Heart left ventricle (tissue), 16 donors: Measurements from ENCODE around the gene NPRL2. TPM values are rescaled to one million over a fixed set of nuclear protein-coding genes. Genes with fewer than 3 reads are reported as not detected.

Experiments used
- ATAC-seq, 4 donors: fragments of 200-7000 bp; cut with Tn5 transposase; one replicate each; pipeline ENCODE4 v1.9.1; 2020 to 2022; ENCODE audit warnings: moderate library complexity in 4 of 4, mild to moderate bottlenecking in 3 of 4, moderate number of reproducible peaks in 1 of 4
- DNase-seq, 5 donors: peaks; one replicate each; pipeline ENCODE4 v3.0.0-alpha.2; 2020
- H3K27ac ChIP-seq, 12 donors: fragments of 200-600 bp; sonication (generic) in 4 of 12; one replicate each; pipeline versions ENCODE4 v1.5.0 to v1.8.0; 2016 to 2022; ENCODE audit warnings: mild to moderate bottlenecking in 2 of 12
- H3K27me3 ChIP-seq, 9 donors: fragments of 200-600 bp; sonication (generic) in 2 of 9; one replicate each; pipeline versions ENCODE4 v1.5.1 to v1.8.0; 2016 to 2022; ENCODE audit warnings: mild to moderate bottlenecking in 3 of 9
- H3K36me3 ChIP-seq, 9 donors: fragments of 200-600 bp; sonication (generic) in 2 of 9; one replicate each; pipeline versions ENCODE4 v1.5.0 to v1.8.0; 2018 to 2022; ENCODE audit warnings: mild to moderate bottlenecking in 2 of 9
- H3K4me1 ChIP-seq, 12 donors: fragments of 200-600 bp; sonication (generic) in 4 of 12; one replicate each; pipeline versions ENCODE4 v1.5.0 to v1.8.0; 2016 to 2022; ENCODE audit warnings: mild to moderate bottlenecking in 3 of 12
- H3K4me3 ChIP-seq, 12 donors: fragments of 200-600 bp; sonication (generic) in 4 of 12; one replicate each; pipeline versions ENCODE4 v1.5.0 to v1.8.0; 2017 to 2022; ENCODE audit warnings: mild to moderate bottlenecking in 9 of 12, moderate library complexity in 4 of 12
- H3K9me3 ChIP-seq, 12 donors: fragments of 200-600 bp; sonication (generic) in 4 of 12; one replicate each; pipeline versions ENCODE4 v1.5.0 to v1.8.0; 2016 to 2022; ENCODE audit warnings: mild to moderate bottlenecking in 1 of 12
- POLR2A ChIP-seq, 2 donors: fragments of 450-650 bp; IDR thresholded peaks; one replicate each; pipeline ENCODE4 v1.6.1; 2017; ENCODE audit warnings: antibody characterized with exemption in 2 of 2, mild to moderate bottlenecking in 2 of 2, moderate library complexity in 2 of 2
- WGBS, 4 donors: extraction: QIAGEN DNeasy Blood & Tissue Kit in 2 of 4; methylation state at CpG; one replicate each; pipeline versions ENCODE4 v1.1.5 to v1.1.7; 2013 to 2018; 5-methylcytosine and 5-hydroxymethylcytosine counted together
- intact Hi-C, 10 donors: fragments of 100-400 bp; cut with DNase I; formaldehyde crosslinking; loops; one replicate each; pipeline versions ENCODE4 v1.11.1 to v1.14.2; 2022
- polyA plus RNA-seq, 2 donors: library from polyadenylated mRNA; stranded (reverse); fragments of 200-250 nt; gene quantifications; one replicate each; pipeline ENCODE4 v1.2.3, GENCODE V29; 2013
- total RNA-seq, 9 donors: library from RNA; depleted of rRNA in 2 of 9; stranded (reverse); fragments of >200 nt in 2 of 9; fragmentation: NEBNext Ultra II Directional in 3 of 9; extraction: Animal tissue kit (Norgen Biotek cat#: 25700) in 3 of 9; gene quantifications; one replicate each; pipeline versions ENCODE4 v1.1.0 to v1.2.4, GENCODE V29; 2016 to 2023
- TF ChIP-seq, protein P1 (sequence below), 12 donors: fragments of 200-600 bp; sonication (generic) in 4 of 12; IDR thresholded peaks; one replicate each; pipeline versions ENCODE4 v1.5.0 to v1.8.0; 2018 to 2022; ENCODE audit warnings: antibody characterized with exemption in 12 of 12, mild to moderate bottlenecking in 5 of 12
- donor health status: ischemic (EF 13 %, LVEDD 7.1; RV severe dilation, severe dysfunction).
- donor health status: healthy with polysubstance abuse.
- donor health status: DM: no; HTN: yes; CAD: no.
- donor health status: DM: no; HTN: no; CAD: no.
- donor health status: ischemic (EF 25% LVEDD 6.9; RV normal size, moderate dysfunction).
- donor health status: ischemic (EF 25% LVEDD 5.7; RV mildly dilated, moderate dysfunction).
- donor health status: healthy.
- donor health status: DM: yes; HTN: yes; CAD: no.
- donor health status: ischemic (EF 35%, LVEDD 5.7; RV mildly dilated, moderate dysfunction).
- donor health status: nonischemic (EF 11% LVEDD 7.7; RV severe dilation, severe dysfunction).
- donor health status: DM: yes; HTN: yes; CAD: no.
- donor health status: PGD.
- donor health status: ischemic (EF 29% LVEDD 5.4; RV normal size, mild dysfunction).
- donor health status: nonischemic (EF 23%, LVEDD 6.1; RV moderate dilation, normal function).

The NPRL2 gene
- total and polyA plus RNA-seq, 11 donors: 12.0 to 19.0 (median 15.3) TPM

- peaks cover 11 to 56% (median 42%) of the 10 kb centered on the region in 12 donors for H3K4me1 ChIP-seq
- no peak for TF ChIP-seq POLR2A (IDR thresholded peaks at IDR 0.05)
- TF ChIP-seq, protein P1, sequence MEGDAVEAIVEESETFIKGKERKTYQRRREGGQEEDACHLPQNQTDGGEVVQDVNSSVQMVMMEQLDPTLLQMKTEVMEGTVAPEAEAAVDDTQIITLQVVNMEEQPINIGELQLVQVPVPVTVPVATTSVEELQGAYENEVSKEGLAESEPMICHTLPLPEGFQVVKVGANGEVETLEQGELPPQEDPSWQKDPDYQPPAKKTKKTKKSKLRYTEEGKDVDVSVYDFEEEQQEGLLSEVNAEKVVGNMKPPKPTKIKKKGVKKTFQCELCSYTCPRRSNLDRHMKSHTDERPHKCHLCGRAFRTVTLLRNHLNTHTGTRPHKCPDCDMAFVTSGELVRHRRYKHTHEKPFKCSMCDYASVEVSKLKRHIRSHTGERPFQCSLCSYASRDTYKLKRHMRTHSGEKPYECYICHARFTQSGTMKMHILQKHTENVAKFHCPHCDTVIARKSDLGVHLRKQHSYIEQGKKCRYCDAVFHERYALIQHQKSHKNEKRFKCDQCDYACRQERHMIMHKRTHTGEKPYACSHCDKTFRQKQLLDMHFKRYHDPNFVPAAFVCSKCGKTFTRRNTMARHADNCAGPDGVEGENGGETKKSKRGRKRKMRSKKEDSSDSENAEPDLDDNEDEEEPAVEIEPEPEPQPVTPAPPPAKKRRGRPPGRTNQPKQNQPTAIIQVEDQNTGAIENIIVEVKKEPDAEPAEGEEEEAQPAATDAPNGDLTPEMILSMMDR (IDR thresholded peaks at IDR 0.05): peak in 1 of 12 donors; percentile 5
- peaks cover 0 to 15% (median 0%) of the 10 kb centered on the region in 9 donors for H3K36me3 ChIP-seq
- H3K27me3 ChIP-seq: no peaks in the 10 kb centered on the region
- no peak for ATAC-seq
- peak overlapping the region; percentile 75 to 97 (median 92) for H3K27ac ChIP-seq
- peak overlapping the region; percentile 16 to 81 (median 67) for H3K4me3 ChIP-seq
- peak in 1 of 5 donors; percentile 10 for DNase-seq
- H3K9me3 ChIP-seq: no peaks in the 10 kb centered on the region
- intact Hi-C loops: loop anchor here in 1 of 10 donors (10.0 kb wide), 1 partner anchor 363 kb away; no protein-coding TSS in a partner anchor
- 48 to 61% (median 56%) methylated on average over 9 of the region's 9 CpGs for WGBS, 4 donors
These were observed 52.5 kb downstream of the NPRL2 start for GRCh38 chr3:50297896-50298725.

DNA sequence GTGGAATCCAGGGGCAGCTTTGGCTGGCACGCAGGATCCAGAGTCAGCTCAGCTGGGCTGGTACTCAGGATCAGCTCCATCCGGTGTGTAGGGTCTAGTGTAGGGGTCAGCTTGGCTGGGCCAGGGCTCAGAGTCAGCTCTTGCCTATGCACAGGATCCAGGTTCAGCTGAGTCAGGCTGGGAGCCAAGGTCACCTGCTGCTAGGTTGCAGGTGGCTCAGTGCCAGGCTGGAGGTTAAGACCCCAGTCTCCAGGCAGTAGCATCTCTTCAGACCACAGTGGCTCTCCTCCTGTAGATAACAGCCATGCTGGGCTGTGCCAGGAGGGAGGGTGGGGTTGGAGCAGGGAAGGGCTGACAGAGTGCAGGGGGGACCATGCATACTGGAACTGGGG, 53.2 kb downstream of the NPRL2 start:
- Histone ChIP-seq H3K4me3 (no peak overlapping the region), H3K36me3 (peaks cover 0 to 15% (median 0%) of the 10 kb centered on the region in 9 donors), H3K27ac (peak overlapping the region in 1 of 12 donors; percentile 75), H3K9me3 (no peaks in the 10 kb centered on the region), H3K27me3 (no peaks in the 10 kb centered on the region), H3K4me1 (peaks cover 11 to 55% (median 43%) of the 10 kb centered on the region in 12 donors)
- DNase-seq: peak in 1 of 5 donors; percentile 11
- TF ChIP-seq POLR2A (IDR thresholded peaks at IDR 0.05): no peak
- TF ChIP-seq, protein P1 (IDR thresholded peaks at IDR 0.05): no peak
- WGBS, 4 donors: 81 to 95% (median 86%) methylated on average over 2 of the region's 2 CpGs
- intact Hi-C loops: loop anchor here in 1 of 10 donors (10.0 kb wide), 1 partner anchor 363 kb away; no protein-coding TSS in a partner anchor
- ATAC-seq: no peak

Other genes with a start within 250 kb of the NPRL2 start
- 10 to 100 TPM in 6 of 9 donors, 1 to 10 TPM in 3; 6.1 to 94.1 (median 11.3) TPM for gene SEMA3F, start 195.5 kb downstream of the NPRL2 start, total RNA-seq
- gene SEMA3F, start 195.5 kb downstream of the NPRL2 start, polyA plus RNA-seq: 10 to 100 TPM in 1 of 2 donors, 1 to 10 TPM in 1; 9.3 to 23.9 TPM
- under 1 TPM in 1 of 9 donors, not detected in 8; 0.40 TPM for gene GNAT1, start 159.2 kb downstream of the NPRL2 start, total RNA-seq
- not detected for gene GNAT1, start 159.2 kb downstream of the NPRL2 start, polyA plus RNA-seq
- gene SLC38A3, start 145.5 kb downstream of the NPRL2 start, total RNA-seq: 10 to 100 TPM in 3 of 9 donors, 1 to 10 TPM in 6; 3.6 to 14.8 (median 8.4) TPM
- gene SLC38A3, start 145.5 kb downstream of the NPRL2 start, polyA plus RNA-seq: 1 to 10 TPM; 1.0 to 8.8 TPM
- gene GNAI2, start 114.6 kb downstream of the NPRL2 start, total RNA-seq: 100 to 1,000 TPM; 106 to 365 (median 140) TPM
- gene GNAI2, start 114.6 kb downstream of the NPRL2 start, polyA plus RNA-seq: 100 to 1,000 TPM in 1 of 2 donors, 10 to 100 TPM in 1; 93.2 to 180 TPM
- gene SEMA3B, start 81.6 kb downstream of the NPRL2 start, total RNA-seq: 10 to 100 TPM; 12.9 to 60.1 (median 17.8) TPM
- 10 to 100 TPM; 21.1 to 37.5 TPM for gene SEMA3B, start 81.6 kb downstream of the NPRL2 start, polyA plus RNA-seq
- 10 to 100 TPM in 8 of 9 donors, 1 to 10 TPM in 1; 8.8 to 68.3 (median 31.5) TPM for gene LSMEM2, start 71.7 kb downstream of the NPRL2 start, total RNA-seq
- 10 to 100 TPM in 1 of 2 donors, 1 to 10 TPM in 1; 1.3 to 29.7 TPM for gene LSMEM2, start 71.7 kb downstream of the NPRL2 start, polyA plus RNA-seq
- gene IFRD2, start 58.3 kb downstream of the NPRL2 start, total RNA-seq: 10 to 100 TPM; 47.5 to 94.9 (median 61.4) TPM
- gene IFRD2, start 58.3 kb downstream of the NPRL2 start, polyA plus RNA-seq: 100 to 1,000 TPM in 1 of 2 donors, 10 to 100 TPM in 1; 80.5 to 106 TPM
- gene HYAL3, start 51.4 kb downstream of the NPRL2 start, total RNA-seq: 1 to 10 TPM; 1.0 to 3.2 (median 1.6) TPM
- 1 to 10 TPM; 2.1 to 3.1 TPM for gene HYAL3, start 51.4 kb downstream of the NPRL2 start, polyA plus RNA-seq
- 10 to 100 TPM in 4 of 9 donors, 1 to 10 TPM in 5; 8.0 to 13.9 (median 9.8) TPM for gene NAA80, start 51.4 kb downstream of the NPRL2 start, total RNA-seq
- 10 to 100 TPM in 1 of 2 donors, 1 to 10 TPM in 1; 5.0 to 10.4 TPM for gene NAA80, start 51.4 kb downstream of the NPRL2 start, polyA plus RNA-seq
- gene HYAL1, start 47.2 kb downstream of the NPRL2 start, total RNA-seq: 10 to 100 TPM; 36.9 to 99.7 (median 57.8) TPM
- gene HYAL1, start 47.2 kb downstream of the NPRL2 start, polyA plus RNA-seq: 10 to 100 TPM; 37.6 to 60.7 TPM
- gene HYAL2, start 28.0 kb downstream of the NPRL2 start, total RNA-seq: 100 to 1,000 TPM in 2 of 9 donors, 10 to 100 TPM in 7; 24.0 to 234 (median 48.5) TPM
- 100 to 1,000 TPM in 1 of 2 donors, 10 to 100 TPM in 1; 52.2 to 119 TPM for gene HYAL2, start 28.0 kb downstream of the NPRL2 start, polyA plus RNA-seq
- gene TUSC2, start 22.6 kb downstream of the NPRL2 start, total RNA-seq: 10 to 100 TPM; 24.5 to 34.9 (median 29.0) TPM
- gene TUSC2, start 22.6 kb downstream of the NPRL2 start, polyA plus RNA-seq: 10 to 100 TPM; 27.6 to 68.1 TPM
- gene RASSF1, start 9.9 kb downstream of the NPRL2 start, total RNA-seq: 10 to 100 TPM in 7 of 9 donors, 1 to 10 TPM in 2; 7.9 to 25.5 (median 11.4) TPM
- gene RASSF1, start 9.9 kb downstream of the NPRL2 start, polyA plus RNA-seq: 10 to 100 TPM; 14.2 to 58.6 TPM
- gene ZMYND10, start 5.0 kb downstream of the NPRL2 start, total RNA-seq: 1 to 10 TPM in 2 of 9 donors, under 1 TPM in 2, not detected in 5; 0.49 to 1.4 (median 1.0) TPM
- gene ZMYND10, start 5.0 kb downstream of the NPRL2 start, polyA plus RNA-seq: under 1 TPM; 0.15 to 0.29 TPM
- 10 to 100 TPM in 2 of 9 donors, 1 to 10 TPM in 7; 4.9 to 16.5 (median 7.8) TPM for gene CYB561D2, start 87 bp upstream of the NPRL2 start, total RNA-seq
- gene CYB561D2, start 87 bp upstream of the NPRL2 start, polyA plus RNA-seq: 10 to 100 TPM in 1 of 2 donors, 1 to 10 TPM in 1; 6.7 to 18.6 TPM
- gene TMEM115, start 8.7 kb upstream of the NPRL2 start, total RNA-seq: 10 to 100 TPM; 20.5 to 56.4 (median 28.9) TPM
- gene TMEM115, start 8.7 kb upstream of the NPRL2 start, polyA plus RNA-seq: 10 to 100 TPM; 21.6 to 57.3 TPM
- 1 to 10 TPM in 8 of 9 donors, under 1 TPM in 1; 0.95 to 3.6 (median 2.7) TPM for gene CACNA2D2, start 152.9 kb upstream of the NPRL2 start, total RNA-seq
- gene CACNA2D2, start 152.9 kb upstream of the NPRL2 start, polyA plus RNA-seq: 1 to 10 TPM in 1 of 2 donors, under 1 TPM in 1; 0.49 to 1.5 TPM
- 10 to 100 TPM; 25.4 to 56.8 (median 40.0) TPM for gene C3orf18, start 217.0 kb upstream of the NPRL2 start, total RNA-seq
- gene C3orf18, start 217.0 kb upstream of the NPRL2 start, polyA plus RNA-seq: 10 to 100 TPM; 28.7 to 28.9 TPM
- gene HEMK1, start 218.7 kb upstream of the NPRL2 start, total RNA-seq: 10 to 100 TPM in 7 of 9 donors, 1 to 10 TPM in 2; 7.8 to 19.7 (median 13.8) TPM
- 10 to 100 TPM; 10.9 to 16.7 TPM for gene HEMK1, start 218.7 kb upstream of the NPRL2 start, polyA plus RNA-seq